ENCODE results near the gene UBE2H. TPM values are rescaled to one million over a fixed set of nuclear protein-coding genes. Genes with fewer than 3 reads are reported as not detected.
A peak's percentile ranks its signal among the peaks of the same experiment; 100 is the strongest.
"Not testable (repeated sequence)": the region's sequence is repeated elsewhere in the genome, so short reads cannot be mapped to it uniquely, and the experiment has no call there.

Gene UBE2H
- total and polyA plus RNA-seq, 9 donors: 48.9 to 96.3 (median 84.4) TPM

DNA sequence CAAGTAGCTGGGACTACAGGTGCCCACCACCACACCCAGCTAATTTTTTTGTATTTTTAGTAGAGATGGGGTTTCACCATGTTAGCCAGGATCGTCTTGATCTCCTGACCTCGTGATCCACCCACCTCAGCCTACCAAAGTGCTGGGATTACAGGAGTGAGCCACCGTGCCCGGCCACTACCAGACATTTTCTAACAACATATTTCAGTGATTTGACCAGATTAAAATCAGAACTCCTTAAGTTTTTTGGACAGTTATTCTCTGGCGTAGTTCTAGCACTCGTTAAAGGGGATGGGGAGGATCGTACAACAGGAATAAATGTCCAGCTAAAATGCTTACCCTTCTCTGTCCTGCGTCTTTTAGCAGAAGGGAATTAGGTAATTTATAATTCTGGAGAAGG, 88.1 kb downstream of the UBE2H start:
- H3K27ac ChIP-seq (ENCODE audit: low read length); H3K4me3 ChIP-seq (ENCODE audit: low read length); H3K27me3 ChIP-seq (ENCODE audit: control insufficient read depth, insufficient read depth, low read length); DNase-seq; H3K9me3 ChIP-seq (replicated peaks; ENCODE audit: control insufficient read depth, low read depth, low read length); H3K36me3 ChIP-seq (ENCODE audit: control insufficient read depth, insufficient read depth, low read length): not testable (repeated sequence)
- peaks cover 12% of the 10 kb centered on the region for H3K4me1 ChIP-seq (ENCODE audit: control insufficient read depth, insufficient read depth, low read length)
- 81% methylated on average over 3 of the region's 8 CpGs for WGBS (ENCODE audit: insufficient coverage)

- H3K36me3 ChIP-seq (ENCODE audit: control insufficient read depth, insufficient read depth, low read length): no peaks in the 10 kb centered on the region
- H3K4me3 ChIP-seq (ENCODE audit: low read length): no peak overlapping the region
- peak; percentile 83 for DNase-seq
- H3K4me1 ChIP-seq (ENCODE audit: control insufficient read depth, insufficient read depth, low read length): peaks cover 12% of the 10 kb centered on the region
- no peaks in the 10 kb centered on the region for H3K27me3 ChIP-seq (ENCODE audit: control insufficient read depth, insufficient read depth, low read length)
- no peaks in the 10 kb centered on the region for H3K9me3 ChIP-seq (replicated peaks; ENCODE audit: control insufficient read depth, low read depth, low read length)
- no peak overlapping the region for H3K27ac ChIP-seq (ENCODE audit: low read length)
- WGBS (ENCODE audit: insufficient coverage): no CpG with 5 or more reads among the region's 3 CpGs
Observed at GRCh38 chr7:129864042-129864441, 88.7 kb downstream of the UBE2H start.

GRCh38 chr7:129862682-129863081, 90.1 kb downstream of the UBE2H start:
- peak; percentile 22 for DNase-seq
- Histone ChIP-seq H3K27me3 (ENCODE audit: control insufficient read depth, insufficient read depth, low read length) (no peaks in the 10 kb centered on the region), H3K36me3 (ENCODE audit: control insufficient read depth, insufficient read depth, low read length) (no peaks in the 10 kb centered on the region), H3K27ac (ENCODE audit: low read length) (peak overlapping the region; percentile 15), H3K4me3 (ENCODE audit: low read length) (no peak overlapping the region), H3K9me3 (replicated peaks; ENCODE audit: control insufficient read depth, low read depth, low read length) (no peaks in the 10 kb centered on the region), H3K4me1 (ENCODE audit: control insufficient read depth, insufficient read depth, low read length) (peaks cover 12% of the 10 kb centered on the region)
- WGBS (ENCODE audit: insufficient coverage): no CpG with 5 or more reads among the region's 3 CpGs

GRCh38 chr7:129860784-129861183, 92.0 kb downstream of the UBE2H start:
- H3K4me3 ChIP-seq (ENCODE audit: low read length); H3K36me3 ChIP-seq (ENCODE audit: control insufficient read depth, insufficient read depth, low read length); H3K27me3 ChIP-seq (ENCODE audit: control insufficient read depth, insufficient read depth, low read length); H3K9me3 ChIP-seq (replicated peaks; ENCODE audit: control insufficient read depth, low read depth, low read length); H3K27ac ChIP-seq (ENCODE audit: low read length): not testable (repeated sequence)
- WGBS (ENCODE audit: insufficient coverage): 13% methylated on average over 1 of the region's 6 CpGs
- peak; percentile 65 for DNase-seq
- H3K4me1 ChIP-seq (ENCODE audit: control insufficient read depth, insufficient read depth, low read length): peaks cover 12% of the 10 kb centered on the region

GRCh38 chr7:129859183-129859582, 93.6 kb downstream of the UBE2H start:
- H3K4me3 ChIP-seq (ENCODE audit: low read length): no peak overlapping the region

GRCh38 chr7:129858490-129858889, 94.3 kb downstream of the UBE2H start:
- no CpG with 5 or more reads among the region's 2 CpGs for WGBS (ENCODE audit: insufficient coverage)
- Histone ChIP-seq H3K27ac (ENCODE audit: low read length) (no peak overlapping the region), H3K36me3 (ENCODE audit: control insufficient read depth, insufficient read depth, low read length) (peaks cover 9% of the 10 kb centered on the region), H3K9me3 (replicated peaks; ENCODE audit: control insufficient read depth, low read depth, low read length) (no peaks in the 10 kb centered on the region), H3K4me3 (ENCODE audit: low read length) (no peak overlapping the region), H3K27me3 (ENCODE audit: control insufficient read depth, insufficient read depth, low read length) (no peaks in the 10 kb centered on the region), H3K4me1 (ENCODE audit: control insufficient read depth, insufficient read depth, low read length) (peaks cover 9% of the 10 kb centered on the region)
- DNase-seq: no peak

More at GRCh38 chr7:129859183-129859582, 93.6 kb downstream of the UBE2H start:
- peaks cover 9% of the 10 kb centered on the region for H3K36me3 ChIP-seq (ENCODE audit: control insufficient read depth, insufficient read depth, low read length)
- no peaks in the 10 kb centered on the region for H3K9me3 ChIP-seq (replicated peaks; ENCODE audit: control insufficient read depth, low read depth, low read length)
- H3K27me3 ChIP-seq (ENCODE audit: control insufficient read depth, insufficient read depth, low read length): no peaks in the 10 kb centered on the region
- no peak overlapping the region for H3K27ac ChIP-seq (ENCODE audit: low read length)
- WGBS (ENCODE audit: insufficient coverage): no CpG with 5 or more reads among the region's 2 CpGs
- peaks cover 12% of the 10 kb centered on the region for H3K4me1 ChIP-seq (ENCODE audit: control insufficient read depth, insufficient read depth, low read length)
- peak; percentile 68 for DNase-seq

DNA sequence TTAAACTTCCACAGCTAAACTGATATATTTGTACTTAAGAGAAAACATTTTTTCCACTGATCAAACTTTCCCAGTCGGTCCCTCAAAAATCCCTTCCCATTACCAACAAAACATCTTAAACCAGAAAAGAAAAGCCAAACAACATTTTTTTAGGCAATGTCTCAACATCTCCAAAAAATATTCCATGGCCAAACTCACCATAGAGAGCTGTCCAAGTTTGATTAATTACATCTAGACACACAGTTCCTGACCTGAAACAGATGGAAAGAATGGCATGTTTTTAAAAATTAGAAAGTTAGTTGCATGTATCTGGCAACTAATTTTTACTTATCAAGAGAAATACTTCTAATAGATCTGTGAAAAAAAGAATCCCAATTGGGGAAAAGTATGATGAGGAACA, 95.4 kb downstream of the UBE2H start:
- Histone ChIP-seq H3K27me3 (ENCODE audit: control insufficient read depth, insufficient read depth, low read length) (no peaks in the 10 kb centered on the region), H3K9me3 (replicated peaks; ENCODE audit: control insufficient read depth, low read depth, low read length) (no peaks in the 10 kb centered on the region), H3K36me3 (ENCODE audit: control insufficient read depth, insufficient read depth, low read length) (peaks cover 9% of the 10 kb centered on the region), H3K27ac (ENCODE audit: low read length) (no peak overlapping the region), H3K4me1 (ENCODE audit: control insufficient read depth, insufficient read depth, low read length) (peaks cover under 1% of the 10 kb centered on the region), H3K4me3 (ENCODE audit: low read length) (no peak overlapping the region)
- DNase-seq: no peak
- WGBS (ENCODE audit: insufficient coverage): no CpG with 5 or more reads among the region's 1 CpG

GRCh38 chr7:129855935-129856717, 96.6 kb downstream of the UBE2H start:
- WGBS (ENCODE audit: insufficient coverage): 43% methylated on average over 1 of the region's 5 CpGs
- Histone ChIP-seq H3K27ac (ENCODE audit: low read length) (no peak overlapping the region), H3K27me3 (ENCODE audit: control insufficient read depth, insufficient read depth, low read length) (no peaks in the 10 kb centered on the region), H3K4me1 (ENCODE audit: control insufficient read depth, insufficient read depth, low read length) (no peaks in the 10 kb centered on the region), H3K36me3 (ENCODE audit: control insufficient read depth, insufficient read depth, low read length) (peaks cover 9% of the 10 kb centered on the region), H3K4me3 (ENCODE audit: low read length) (no peak overlapping the region), H3K9me3 (replicated peaks; ENCODE audit: control insufficient read depth, low read depth, low read length) (no peaks in the 10 kb centered on the region)
- no peak for DNase-seq

GRCh38 chr7:129855234-129855673, 97.5 kb downstream of the UBE2H start:
- H3K27me3 ChIP-seq (ENCODE audit: control insufficient read depth, insufficient read depth, low read length): no peaks in the 10 kb centered on the region
- peak; percentile 94 for DNase-seq
- H3K4me3 ChIP-seq (ENCODE audit: low read length): no peak overlapping the region
- H3K4me1 ChIP-seq (ENCODE audit: control insufficient read depth, insufficient read depth, low read length): no peaks in the 10 kb centered on the region
- H3K9me3 ChIP-seq (replicated peaks; ENCODE audit: control insufficient read depth, low read depth, low read length): no peaks in the 10 kb centered on the region
- peak overlapping the region; percentile 72 for H3K27ac ChIP-seq (ENCODE audit: low read length)
- H3K36me3 ChIP-seq (ENCODE audit: control insufficient read depth, insufficient read depth, low read length): peaks cover 9% of the 10 kb centered on the region
- 0% methylated on average over 1 of the region's 6 CpGs for WGBS (ENCODE audit: insufficient coverage)

DNA sequence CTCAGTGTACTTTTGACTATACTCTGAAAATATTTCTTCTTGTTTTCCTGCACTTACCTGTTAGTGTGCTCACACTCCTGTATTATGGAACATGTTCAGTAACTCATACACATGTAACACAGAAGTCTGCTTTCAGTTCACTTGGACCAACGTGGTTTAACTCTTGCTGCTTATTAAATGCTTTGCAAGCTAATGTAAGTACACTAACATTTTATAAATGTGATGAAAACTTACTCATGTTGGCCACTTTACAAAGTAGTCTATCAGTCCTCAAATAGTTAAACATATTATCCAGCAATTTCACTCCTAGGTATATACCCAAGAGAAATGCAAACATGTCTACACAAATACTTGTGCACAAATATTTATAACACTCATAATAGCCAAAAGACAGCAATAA, 98.4 kb downstream of the UBE2H start:
- DNase-seq: no peak
- no peaks in the 10 kb centered on the region for H3K4me1 ChIP-seq (ENCODE audit: control insufficient read depth, insufficient read depth, low read length)
- H3K27me3 ChIP-seq (ENCODE audit: control insufficient read depth, insufficient read depth, low read length): no peaks in the 10 kb centered on the region
- peak overlapping the region; percentile 20 for H3K27ac ChIP-seq (ENCODE audit: low read length)
- peaks cover 9% of the 10 kb centered on the region for H3K36me3 ChIP-seq (ENCODE audit: control insufficient read depth, insufficient read depth, low read length)
- H3K9me3 ChIP-seq (replicated peaks; ENCODE audit: control insufficient read depth, low read depth, low read length): no peaks in the 10 kb centered on the region
- H3K4me3 ChIP-seq (ENCODE audit: low read length): no peak overlapping the region
- WGBS (ENCODE audit: insufficient coverage): no CpG with 5 or more reads among the region's 1 CpG

Data from muscle of leg (tissue), 11 donors.